ENCODE results near the gene NOS3.

NOS3 gene

DNA sequence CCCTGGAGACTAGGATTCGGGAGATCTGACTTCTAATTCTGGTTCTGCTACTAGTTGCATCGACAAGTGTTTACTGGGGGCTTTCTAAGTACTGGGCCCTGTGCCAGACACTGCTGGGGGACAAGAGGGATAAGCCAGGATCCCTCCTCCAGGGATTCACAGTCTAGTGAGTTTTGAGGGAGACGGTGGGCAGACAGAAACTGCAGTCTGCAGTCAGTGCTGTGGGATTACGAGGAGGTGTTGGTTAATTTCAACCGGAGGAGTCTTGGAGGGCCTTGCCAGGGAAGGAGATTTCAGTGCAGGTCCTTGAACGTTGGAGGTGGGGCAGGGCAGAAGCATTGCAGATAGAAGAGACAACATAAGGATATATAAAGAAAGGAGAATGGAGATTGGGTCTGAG lies 9.2 kb upstream of the NOS3 start:
- no peak for DNase-seq

DNA sequence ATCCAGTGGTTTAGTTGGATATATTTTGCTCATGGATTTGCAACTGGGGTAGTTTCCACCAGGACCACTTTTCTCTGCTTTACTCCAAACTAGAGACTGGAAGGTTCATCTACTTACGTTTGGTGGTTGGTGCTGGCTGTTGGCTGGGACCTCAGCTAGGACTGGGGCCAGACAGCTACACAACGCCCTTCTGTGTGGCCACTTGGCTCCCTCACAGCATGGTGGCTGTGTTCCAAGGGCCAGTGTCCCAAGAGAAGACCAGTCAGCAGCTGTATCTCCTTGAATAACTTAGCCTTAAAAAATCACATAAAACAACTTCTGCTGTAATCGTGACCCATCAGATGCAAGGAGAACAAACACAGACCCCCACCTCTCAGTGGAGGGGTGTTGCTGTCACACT lies 8.5 kb upstream of the NOS3 start:
- no peak for DNase-seq

DNA sequence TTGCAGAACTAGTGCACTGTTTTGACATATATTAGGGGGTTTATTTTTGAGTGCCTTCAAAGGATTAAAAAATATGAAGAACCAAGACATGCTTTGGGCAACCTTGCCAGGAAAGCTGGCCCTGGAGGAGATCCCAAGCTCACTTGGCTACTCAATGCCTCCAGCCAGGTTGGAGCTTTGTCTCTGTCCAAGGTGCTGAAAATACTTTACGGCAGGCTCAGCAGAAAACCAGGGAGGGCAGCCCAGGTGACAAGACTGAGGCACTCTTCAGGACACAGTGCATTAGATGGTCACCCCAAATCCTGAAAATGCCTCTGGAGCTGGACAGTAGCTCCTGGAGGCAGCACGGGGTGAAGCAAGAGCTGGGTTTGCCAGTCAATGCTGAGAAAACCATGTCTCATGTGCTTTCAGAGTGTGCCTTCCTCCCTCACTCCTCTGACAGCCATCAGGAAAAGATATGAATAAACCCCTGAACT lies 6.9 kb upstream of the NOS3 start:
- DNase-seq: no peak

DNA sequence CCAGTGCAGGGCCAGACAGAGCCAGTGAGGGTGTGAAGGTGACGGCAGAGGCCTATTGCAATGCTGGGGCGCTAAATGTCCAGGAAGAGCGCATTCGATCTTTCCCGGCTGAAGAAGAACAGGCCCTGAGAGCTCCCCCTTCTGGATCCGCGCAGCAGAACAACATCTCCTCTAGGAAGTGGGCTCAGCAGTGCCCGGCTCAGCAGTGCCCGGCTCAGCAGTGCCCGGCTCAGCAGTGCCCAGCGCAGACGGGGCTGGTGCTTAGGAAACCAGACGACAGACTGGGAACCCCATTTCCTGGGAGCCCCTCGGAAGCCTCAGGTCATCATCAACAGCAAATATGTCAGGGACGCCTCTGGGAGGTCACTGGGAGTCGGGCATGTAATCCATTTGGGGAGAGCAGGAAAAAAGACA lies 4.7 kb upstream of the NOS3 start:
- no peak for DNase-seq

DNA sequence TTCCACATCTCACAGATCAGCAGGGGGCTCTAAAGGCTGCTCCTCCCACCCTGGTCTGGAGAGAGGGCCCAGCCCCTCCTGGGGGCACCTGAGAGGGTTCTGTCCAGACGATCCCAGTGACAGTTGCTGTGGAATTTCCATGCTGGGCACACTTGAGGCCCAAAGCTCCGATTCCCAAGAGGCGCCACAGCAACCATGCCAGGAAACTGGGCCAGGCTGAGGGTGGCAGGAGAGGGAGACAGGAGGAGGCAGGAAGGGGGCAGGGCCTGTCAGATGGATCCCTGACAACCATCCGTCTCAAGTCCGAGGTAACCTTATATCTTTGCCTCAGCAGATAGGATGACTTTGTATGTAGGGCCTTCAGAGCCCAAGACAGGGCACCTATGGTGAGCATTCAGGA lies 4.3 kb upstream of the NOS3 start:
- no peak for DNase-seq

DNA sequence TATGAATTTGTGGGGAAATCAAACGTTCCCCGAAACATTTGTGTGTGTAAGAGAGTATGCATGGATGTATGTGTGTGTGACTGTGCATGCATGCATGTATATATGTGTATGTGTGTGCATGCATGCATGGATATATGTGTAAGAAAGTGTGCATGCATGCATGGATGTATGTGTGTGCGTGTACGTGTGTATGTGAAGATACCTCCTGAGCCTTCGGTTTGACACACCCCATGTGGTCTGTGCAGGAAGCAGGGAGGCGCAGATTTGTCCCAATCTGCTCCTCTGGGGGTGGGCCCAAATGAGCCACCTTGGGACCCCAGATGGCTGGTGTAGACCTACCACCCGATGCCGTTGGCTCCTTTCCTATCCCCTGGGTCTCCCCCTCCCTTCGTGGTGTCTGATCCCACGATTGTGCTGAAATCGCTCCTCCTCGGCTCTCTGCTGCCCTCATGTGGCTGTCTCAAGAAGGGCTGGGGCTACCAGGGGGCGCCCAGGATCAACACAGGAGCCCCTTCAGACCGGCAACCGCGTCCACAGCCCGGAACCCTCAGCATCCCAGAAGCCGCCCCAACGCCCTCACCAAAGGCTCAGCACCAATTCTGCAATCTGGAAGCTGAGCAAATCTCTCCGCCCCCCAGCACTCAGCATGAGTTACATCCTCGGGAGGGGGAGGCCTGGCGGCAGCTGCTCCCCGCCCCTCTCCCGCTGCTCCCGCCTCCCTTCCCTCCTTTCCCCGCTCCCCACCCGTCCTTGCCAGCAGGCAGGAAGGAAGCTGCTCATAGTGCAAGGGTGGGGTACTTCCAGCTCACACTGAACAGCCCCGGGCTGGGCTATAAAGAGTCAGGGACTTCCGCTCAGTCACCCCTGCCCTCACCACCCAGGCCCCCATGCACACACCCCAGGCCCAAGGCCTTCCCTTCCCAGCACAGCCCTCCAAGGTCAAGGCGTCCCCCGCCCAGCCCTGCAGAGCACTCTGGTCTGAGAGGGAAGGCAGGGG lies 2.3 kb upstream of the NOS3 start:
- DNase-seq: no peak

DNA sequence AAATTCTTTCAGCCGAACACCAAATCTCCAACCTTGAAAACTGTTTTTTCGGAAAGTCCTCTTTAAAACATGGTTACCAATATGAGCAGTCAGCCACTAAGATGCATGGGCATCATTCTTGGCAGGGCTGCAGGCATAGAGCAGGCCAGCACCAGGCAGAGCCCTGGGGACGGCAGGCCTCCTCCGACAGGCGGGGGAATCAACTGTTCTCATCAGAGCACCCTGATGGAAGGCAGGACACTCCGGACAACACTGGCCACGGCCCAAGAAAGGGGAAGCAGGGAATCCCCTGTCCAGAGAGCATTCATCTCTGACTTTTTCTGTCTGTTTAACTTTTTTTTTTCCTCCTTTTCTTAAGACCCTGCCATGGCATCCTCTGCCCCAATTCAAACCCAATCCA lies 1.4 kb upstream of the NOS3 start:
- DNase-seq: no peak

DNA sequence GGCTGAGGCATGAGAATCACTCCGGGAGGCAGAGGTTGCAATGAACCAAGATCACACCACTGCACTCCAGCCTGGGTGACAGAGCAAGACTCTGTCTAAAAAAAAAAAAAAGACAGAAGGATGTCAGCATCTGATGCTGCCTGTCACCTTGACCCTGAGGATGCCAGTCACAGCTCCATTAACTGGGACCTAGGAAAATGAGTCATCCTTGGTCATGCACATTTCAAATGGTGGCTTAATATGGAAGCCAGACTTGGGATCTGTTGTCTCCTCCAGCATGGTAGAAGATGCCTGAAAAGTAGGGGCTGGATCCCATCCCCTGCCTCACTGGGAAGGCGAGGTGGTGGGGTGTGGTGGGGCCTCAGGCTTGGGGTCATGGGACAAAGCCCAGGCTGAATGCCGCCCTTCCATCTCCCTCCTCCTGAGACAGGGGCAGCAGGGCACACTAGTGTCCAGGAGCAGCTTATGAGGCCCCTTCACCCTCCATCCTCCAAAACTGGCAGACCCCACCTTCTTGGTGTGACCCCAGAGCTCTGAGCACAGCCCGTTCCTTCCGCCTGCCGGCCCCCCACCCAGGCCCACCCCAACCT lies 1.3 kb downstream of the NOS3 start:
- DNase-seq: no peak

DNA sequence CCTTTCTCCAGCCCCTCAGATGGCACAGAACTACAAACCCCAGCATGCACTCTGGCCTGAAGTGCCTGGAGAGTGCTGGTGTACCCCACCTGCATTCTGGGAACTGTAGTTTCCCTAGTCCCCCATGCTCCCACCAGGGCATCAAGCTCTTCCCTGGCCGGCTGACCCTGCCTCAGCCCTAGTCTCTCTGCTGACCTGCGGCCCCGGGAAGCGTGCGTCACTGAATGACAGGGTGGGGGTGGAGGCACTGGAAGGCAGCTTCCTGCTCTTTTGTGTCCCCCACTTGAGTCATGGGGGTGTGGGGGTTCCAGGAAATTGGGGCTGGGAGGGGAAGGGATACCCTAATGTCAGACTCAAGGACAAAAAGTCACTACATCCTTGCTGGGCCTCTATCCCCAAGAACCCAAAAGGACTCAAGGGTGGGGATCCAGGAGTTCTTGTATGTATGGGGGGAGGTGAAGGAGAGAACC lies 2.1 kb downstream of the NOS3 start:
- DNase-seq: no peak

DNA sequence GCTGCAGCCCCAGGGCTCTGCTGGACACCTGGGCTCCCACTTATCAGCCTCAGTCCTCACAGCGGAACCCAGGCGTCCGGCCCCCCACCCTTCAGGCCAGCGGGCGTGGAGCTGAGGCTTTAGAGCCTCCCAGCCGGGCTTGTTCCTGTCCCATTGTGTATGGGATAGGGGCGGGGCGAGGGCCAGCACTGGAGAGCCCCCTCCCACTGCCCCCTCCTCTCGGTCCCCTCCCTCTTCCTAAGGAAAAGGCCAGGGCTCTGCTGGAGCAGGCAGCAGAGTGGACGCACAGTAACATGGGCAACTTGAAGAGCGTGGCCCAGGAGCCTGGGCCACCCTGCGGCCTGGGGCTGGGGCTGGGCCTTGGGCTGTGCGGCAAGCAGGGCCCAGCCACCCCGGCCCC lies 2.7 kb downstream of the NOS3 start:
- no peak for DNase-seq

DNA sequence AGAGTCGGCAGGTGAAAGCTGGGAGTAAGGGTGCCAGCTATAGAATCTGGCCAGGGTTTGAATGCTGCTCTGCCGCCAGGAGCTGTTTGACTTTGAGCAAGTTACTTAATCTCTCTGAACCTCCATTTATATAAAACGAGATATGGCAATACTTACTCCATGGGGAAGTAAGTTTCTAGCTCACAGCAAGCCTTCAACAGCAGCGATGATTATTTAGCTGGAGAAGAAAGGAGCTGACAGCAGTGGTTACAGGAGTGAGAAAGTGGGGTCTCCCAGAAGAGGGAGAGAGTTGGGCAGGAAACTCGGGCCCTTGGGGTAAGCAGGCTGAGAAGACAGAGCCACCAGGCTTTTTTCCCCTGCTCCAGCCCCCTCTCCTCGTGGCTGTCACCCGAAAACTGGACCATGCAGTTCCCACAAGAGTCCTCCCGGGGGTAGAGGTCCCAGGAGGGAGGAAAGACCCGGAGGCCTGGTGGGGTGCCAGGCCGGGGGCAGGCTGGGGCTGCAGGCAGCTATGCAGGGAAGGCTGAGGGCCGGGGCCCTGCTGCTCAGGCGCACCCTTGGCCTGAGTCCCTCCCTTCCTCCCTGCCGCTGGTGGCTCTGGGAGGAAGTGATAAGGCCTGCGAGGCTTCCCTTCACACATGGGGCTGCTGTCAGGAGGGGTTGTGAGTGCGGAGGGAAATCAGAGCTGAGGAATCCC lies 3.5 kb downstream of the NOS3 start:
- no peak for DNase-seq

DNA sequence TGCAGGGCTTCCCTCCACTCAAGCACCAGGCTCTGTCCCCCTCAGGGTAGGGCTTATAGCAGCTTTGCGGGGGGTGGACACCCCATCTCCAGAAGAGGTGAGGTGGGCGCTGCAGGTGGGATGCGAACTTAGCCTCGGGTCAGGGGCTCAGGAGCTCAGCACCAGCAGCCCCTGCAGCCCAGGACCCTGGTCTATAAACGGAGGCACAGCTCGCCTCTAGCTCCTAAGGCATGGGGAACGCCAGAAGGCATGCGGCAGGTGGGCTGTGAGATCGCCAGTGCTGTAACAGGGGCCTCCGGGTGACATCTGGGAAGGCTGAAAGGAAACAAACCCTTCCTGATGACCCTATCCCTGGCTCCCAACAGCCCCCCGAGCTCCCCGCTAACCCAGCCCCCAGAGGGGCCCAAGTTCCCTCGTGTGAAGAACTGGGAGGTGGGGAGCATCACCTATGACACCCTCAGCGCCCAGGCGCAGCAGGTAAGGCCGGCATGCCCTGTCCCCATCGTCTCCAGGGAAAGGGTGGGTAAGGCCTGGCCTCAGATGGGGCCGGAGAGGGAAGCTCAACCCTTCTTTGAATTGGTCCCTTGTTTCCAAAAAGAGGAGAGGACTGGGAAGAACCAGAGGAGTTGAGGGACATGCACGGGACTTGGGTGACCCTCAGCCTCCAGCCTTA lies 4.2 kb downstream of the NOS3 start:
- no peak for DNase-seq

DNA sequence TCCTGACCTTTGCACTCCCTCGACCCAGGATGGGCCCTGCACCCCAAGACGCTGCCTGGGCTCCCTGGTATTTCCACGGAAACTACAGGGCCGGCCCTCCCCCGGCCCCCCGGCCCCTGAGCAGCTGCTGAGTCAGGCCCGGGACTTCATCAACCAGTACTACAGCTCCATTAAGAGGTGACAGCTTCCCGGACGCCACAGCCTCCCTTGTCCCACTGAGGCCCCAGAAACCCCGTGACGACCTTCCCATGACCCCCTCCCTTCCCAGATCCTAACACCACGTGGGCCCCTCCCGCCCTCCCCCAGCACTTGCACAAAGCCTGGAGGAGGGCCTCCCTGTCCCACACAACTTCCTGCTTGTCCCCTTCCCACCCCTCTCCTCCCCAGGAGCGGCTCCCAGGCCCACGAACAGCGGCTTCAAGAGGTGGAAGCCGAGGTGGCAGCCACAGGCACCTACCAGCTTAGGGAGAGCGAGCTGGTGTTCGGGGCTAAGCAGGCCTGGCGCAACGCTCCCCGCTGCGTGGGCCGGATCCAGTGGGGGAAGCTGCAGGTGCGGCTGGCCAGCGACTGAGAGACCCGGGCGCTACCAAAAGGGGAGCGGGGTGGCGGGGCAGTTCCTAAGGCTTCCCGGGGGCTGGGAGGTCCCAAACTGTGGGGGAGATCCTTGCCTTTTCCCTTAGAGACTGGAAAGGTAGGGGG lies 5.7 kb downstream of the NOS3 start:
- DNase-seq: no peak

DNA sequence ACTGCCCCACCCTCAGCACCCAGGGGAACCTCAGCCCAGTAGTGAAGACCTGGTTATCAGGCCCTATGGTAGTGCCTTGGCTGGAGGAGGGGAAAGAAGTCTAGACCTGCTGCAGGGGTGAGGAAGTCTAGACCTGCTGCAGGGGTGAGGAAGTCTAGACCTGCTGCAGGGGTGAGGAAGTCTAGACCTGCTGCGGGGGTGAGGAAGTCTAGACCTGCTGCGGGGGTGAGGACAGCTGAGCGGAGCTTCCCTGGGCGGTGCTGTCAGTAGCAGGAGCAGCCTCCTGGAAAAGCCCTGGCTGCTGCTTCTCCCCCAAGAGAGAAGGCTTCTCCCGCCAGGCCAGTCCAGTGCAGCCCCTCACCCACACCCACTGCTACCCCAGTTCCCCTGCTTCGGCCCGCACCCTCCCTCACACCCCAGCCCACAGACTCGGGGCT lies 6.3 kb downstream of the NOS3 start:
- no peak for DNase-seq

DNA sequence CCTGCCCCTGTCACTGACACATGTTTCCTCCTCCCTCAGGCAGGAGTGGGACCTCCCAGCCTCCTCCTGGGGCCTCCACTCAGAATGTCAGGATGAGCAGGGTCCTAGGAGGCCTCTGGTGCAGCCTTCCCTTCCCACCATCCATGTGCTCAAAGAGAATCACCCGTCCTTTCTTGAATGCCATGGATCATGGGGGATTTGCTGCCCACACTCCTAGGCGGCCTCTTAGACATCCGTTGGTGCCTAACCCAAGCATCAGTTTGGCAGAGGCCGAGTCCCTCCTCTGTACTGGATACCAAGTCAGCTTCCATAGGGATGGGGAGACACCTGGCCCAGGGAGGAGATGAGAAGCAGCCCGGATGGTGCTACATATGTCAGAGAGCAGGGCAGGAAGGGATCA lies 7.0 kb downstream of the NOS3 start:
- no peak for DNase-seq

DNA sequence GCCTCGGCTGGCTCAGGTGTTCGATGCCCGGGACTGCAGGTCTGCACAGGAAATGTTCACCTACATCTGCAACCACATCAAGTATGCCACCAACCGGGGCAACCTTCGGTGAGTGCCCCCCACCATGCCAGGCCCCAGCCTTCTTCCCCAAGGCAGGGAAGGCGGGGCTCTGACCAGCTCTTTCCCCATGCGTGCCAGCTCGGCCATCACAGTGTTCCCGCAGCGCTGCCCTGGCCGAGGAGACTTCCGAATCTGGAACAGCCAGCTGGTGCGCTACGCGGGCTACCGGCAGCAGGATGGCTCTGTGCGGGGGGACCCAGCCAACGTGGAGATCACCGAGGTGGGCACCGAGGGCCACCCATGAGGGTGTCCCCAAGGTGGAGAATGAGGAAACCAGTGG lies 7.5 kb downstream of the NOS3 start:
- no peak for DNase-seq

DNA sequence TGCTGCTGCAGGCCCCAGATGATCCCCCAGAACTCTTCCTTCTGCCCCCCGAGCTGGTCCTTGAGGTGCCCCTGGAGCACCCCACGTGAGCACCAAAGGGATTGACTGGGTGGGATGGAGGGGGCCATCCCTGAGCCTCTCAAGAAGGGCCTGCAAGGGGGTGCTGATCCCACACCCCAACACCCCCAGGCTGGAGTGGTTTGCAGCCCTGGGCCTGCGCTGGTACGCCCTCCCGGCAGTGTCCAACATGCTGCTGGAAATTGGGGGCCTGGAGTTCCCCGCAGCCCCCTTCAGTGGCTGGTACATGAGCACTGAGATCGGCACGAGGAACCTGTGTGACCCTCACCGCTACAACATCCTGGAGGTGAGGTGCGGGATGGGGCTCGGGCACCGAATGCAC lies 8.2 kb downstream of the NOS3 start:
- DNase-seq: no peak

DNA sequence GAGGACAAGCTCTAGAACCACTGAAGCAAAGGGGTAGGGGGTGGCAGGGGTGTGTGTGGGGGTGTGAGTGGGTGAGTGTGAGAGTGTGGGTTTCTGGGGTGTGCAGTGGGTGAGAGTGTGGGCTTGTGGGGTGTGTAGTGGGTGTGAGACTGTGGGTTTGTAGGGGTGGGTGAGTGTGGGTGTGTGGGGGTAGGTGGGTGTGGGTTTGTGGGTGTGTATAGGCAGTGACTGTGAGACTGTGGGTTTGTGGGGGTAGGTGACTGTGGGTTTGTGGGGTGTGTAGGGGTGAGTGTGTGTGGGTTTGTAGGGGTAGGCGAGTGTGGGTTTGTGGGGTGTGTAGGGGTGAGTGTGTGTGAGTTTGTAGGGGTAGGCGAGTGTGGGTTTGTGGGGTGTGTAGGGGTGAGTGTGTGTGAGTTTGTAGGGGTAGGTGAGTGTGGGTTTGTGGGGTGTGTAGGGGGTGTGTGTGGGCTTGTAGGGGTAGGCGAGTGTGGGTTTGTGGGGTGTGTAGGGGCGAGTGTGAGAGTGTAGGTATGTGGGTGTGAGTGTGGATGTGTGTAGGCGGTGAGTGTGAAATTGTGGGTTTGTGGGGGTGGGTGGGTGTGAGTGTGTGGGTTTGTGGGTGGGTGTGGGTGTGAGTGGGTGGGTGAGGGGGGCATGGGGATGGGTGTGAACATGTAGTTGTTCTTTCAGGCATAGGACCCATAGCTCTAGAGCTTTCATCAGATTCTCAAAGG lies 8.8 kb downstream of the NOS3 start:
- DNase-seq: no peak

DNA sequence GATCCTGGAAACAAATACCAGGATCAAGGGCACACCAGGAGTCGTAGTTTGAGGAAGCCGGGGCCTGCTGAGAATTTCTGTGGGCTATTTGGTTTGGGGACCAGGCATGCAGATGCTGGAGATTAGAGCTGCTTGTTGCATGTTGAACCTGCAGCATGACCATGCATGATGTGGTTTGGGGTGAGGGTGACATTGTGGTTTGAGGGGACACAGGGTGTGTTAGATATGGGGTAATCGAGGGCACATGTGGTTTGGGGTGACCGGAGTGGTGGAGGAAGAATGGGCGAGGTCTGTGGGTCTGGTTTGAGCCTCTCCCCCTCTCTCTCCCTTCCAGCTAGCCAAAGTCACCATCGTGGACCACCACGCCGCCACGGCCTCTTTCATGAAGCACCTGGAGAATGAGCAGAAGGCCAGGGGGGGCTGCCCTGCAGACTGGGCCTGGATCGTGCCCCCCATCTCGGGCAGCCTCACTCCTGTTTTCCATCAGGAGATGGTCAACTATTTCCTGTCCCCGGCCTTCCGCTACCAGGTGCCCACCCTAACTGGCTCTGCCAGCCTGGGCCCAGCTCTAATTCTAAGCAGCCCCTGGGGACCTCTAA lies 10.2 kb downstream of the NOS3 start:
- DNase-seq: no peak

DNA sequence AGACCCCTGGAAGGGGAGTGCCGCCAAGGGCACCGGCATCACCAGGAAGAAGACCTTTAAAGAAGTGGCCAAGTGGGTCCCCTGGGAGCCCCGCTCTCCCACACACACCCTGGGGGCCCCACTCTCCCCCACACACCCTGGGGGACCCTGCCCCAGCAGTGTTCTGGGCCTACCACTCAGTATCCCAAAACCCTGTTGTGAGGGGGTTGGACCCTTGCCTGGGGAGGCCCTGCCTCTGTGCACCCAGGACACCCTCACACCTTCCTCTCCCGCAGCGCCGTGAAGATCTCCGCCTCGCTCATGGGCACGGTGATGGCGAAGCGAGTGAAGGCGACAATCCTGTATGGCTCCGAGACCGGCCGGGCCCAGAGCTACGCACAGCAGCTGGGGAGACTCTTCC lies 10.7 kb downstream of the NOS3 start:
- no peak for DNase-seq

DNA sequence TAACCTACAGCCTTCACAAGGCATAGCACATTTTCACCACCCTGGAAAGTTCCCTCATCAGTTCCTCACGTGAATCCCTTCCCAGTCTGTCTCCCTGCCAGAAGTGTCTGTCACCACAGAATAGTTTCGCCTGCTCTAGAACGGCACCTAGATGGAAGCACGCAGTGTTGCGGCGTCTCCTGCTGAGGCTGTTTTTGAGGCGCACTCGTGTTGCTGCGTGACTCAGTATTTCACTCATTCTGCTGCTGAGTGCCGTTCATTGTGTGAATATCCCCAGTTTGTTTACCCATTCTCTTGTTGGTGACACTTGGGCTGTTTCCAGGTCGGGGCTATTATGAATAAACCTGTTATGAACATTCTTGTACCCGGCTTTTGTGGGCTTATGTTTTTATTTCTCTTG lies 12.8 kb downstream of the NOS3 start:
- no peak for DNase-seq
